T-helper 2 cell treated with Interferon-gamma antibody and Interleukin-4, amounts not matched to agents 100 ng/mL and 5 ng/mL, for 36 hours (primary cell): ENCODE measurements around the gene GRAMD1C. TPM values are rescaled to one million over a fixed set of nuclear protein-coding genes. Genes with fewer than 3 reads are reported as not detected.
"Not testable (repeated sequence)": the region's sequence is repeated elsewhere in the genome, so short reads cannot be mapped to it uniquely, and the experiment has no call there.

ENCODE experiments used
- intact Hi-C: fragments of 100-400 bp; cut with micrococcal nuclease; formaldehyde crosslinking; loops from one replicate; pipeline ENCODE4 v1.15.1; 2023
- total RNA-seq: library from RNA; stranded (reverse); gene quantifications from 2 replicates; pipeline ENCODE4 v1.2.3, GENCODE V29; 2022

The GRAMD1C gene
- total RNA-seq, 1 donor from 2014 or later = 0.32 TPM

DNA sequence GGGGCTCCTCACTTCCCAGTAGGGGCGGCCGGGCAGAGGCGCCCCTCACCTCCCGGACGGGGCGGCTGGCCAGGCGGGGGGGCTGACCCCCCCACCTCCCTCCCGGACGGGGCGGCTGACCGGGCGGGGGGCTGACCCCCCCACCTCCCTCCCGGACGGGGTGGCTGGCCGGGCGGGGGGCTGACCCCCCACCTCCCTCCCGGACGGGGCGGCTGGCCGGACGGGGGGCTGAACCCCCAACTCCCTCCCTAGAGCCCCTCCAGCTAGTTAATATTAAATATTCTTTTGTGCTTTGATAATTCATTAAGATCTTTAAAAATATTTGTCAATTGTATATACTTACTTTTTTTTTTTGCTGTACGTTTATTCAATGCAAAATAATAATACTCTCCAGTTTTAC lies 11.3 kb downstream of the GRAMD1C start:
- intact Hi-C loops = not testable (repeated sequence)

DNA sequence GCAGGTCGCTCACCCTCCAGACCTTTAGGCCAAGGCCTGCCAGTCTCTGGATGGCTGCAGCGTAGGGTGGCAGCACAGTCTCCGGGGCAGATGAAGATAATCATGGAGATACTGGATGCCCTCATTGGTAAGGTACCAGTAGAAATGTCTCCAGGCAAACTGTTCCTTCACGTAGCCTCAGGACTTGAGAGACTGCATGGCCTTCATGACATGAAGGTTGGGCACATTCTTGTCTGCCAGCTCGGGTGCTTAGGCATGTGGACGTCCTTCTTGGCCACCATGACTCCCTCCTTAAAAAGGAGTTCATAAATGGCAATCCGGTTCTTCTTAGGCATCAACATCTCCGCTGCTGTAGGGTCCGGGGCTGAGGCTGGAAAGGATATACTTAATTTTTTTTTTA lies 11.8 kb downstream of the GRAMD1C start:
- intact Hi-C loops = not testable (repeated sequence)

DNA sequence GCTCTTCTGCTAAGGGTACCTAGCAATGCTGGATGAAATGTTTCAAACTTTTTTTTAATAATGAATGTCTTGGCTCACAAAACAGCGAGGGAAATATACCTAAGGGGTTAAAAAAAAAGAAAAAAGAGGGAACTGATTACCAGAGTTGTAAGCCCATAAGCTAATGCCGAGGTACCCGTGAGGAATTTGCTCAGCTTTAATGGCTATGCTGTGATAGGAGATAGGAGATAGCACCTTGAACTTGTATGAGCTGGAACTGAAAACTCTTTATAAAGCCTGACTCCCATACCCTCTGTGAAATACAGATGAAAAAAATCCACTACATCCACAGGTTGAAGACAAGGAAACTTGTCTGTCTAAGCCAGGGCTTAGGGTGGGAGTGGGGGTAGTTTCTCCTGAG lies 13.9 kb downstream of the GRAMD1C start:
- intact Hi-C loops = no loop called here

DNA sequence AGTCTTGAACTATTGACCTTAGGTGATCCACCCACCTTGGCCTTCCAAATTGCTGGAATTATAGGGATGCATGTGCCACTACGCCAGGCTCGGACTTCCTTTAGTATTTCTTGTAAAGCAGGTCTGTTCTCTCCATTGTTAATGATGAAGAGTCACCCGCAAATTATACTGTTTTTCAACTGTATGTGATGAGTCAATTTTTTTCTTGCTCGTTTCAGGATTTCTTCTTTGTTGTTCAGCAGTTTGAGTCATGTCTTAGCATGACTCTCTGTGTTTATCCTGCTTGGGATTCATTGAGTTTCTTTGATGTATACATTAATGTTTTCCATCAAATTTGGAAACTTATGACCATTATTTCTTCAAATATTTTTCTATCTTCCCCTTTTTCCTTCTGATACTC lies 28.9 kb downstream of the GRAMD1C start:
- intact Hi-C loops = no loop called here

DNA sequence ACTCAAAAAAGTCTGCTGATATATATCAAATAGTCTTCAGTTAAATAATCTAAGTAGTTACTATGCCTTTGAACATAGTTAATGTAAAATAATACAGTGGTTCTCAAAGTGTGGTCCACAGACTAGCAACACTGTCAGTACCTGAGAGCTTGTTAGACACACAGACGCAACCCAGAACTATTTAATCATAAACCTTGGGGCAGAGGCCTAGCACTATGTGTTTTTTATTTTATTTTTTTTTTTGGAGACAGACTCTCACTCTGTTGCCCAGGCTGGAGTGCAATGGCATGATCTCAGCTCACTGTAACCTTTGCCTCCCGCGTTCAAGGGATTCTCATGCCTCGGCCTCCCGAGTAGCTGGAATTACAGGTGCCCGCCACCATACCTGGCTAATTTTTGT lies 34.7 kb downstream of the GRAMD1C start:
- intact Hi-C loops = no loop called here

DNA sequence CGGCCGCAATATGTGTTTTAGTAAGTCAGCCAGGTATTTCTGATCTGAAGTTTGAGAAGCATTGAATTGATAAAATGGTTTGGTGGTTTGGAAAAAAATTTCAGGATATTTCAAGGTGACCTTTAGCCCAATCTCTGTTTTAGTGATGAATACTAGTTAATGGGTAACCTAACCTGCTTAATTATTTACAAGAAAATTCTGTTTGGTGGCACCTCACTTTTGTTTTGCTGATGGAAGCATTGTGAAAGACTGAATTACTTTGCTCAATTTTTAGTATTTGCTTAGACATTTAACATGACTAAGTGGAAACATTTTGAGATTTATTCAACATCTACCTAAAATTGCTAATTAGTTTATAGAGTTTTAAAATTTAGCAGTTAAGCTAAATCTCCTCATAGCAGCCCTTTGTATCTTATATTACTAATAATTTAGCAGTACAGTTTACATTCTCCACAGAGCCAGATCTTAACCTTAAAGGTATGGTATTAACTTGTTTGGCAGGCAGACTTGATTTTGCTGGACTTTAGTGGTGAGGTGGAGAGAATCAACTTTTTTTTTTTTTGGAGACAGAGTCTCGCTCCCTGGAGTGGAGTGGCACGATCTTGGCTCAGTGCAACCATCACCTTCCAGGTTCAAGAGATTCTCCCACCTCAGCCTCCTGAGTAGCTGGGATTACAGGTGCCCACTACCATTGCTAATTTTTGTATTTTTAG lies 35.4 kb downstream of the GRAMD1C start:
- intact Hi-C loops = no loop called here

DNA sequence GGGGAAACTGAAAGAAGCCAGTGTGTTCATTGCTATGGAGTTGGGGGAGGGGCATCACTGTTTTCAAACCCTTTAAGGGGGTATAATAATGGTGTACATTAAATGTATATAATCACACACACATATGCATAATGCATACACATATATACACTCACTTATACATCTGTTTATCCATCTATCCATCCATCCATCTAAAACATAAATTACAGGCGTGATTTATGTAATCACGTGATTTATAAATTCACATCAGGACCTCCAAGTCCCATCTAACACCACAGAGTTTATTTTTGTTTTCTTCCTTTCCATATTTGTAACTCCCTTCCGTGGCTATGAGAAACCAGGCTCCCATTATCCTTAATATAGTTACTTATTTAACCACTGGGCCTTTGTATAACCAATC lies 39.8 kb downstream of the GRAMD1C start:
- intact Hi-C loops = no loop called here

DNA sequence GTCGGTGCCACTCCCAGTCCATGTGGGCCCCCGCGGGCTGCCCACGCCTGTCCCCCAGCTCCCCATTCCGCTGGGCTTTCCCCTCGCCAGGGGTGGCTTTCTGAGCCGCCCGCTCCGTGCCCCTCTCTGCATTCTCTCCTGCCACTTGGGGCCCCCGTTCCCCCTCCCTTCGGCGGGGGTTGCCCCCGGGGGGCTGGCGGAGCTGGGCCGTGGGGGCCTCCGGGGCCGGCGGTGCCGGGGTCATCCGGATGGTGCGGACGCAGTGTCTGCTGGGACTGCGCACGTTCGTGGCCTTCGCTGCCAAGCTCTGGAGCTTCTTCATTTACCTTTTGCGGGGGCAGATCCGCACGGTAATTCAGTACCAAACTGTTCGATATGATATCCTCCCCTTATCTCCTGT lies 46.5 kb downstream of the GRAMD1C start:
- intact Hi-C loops = no loop called here

DNA sequence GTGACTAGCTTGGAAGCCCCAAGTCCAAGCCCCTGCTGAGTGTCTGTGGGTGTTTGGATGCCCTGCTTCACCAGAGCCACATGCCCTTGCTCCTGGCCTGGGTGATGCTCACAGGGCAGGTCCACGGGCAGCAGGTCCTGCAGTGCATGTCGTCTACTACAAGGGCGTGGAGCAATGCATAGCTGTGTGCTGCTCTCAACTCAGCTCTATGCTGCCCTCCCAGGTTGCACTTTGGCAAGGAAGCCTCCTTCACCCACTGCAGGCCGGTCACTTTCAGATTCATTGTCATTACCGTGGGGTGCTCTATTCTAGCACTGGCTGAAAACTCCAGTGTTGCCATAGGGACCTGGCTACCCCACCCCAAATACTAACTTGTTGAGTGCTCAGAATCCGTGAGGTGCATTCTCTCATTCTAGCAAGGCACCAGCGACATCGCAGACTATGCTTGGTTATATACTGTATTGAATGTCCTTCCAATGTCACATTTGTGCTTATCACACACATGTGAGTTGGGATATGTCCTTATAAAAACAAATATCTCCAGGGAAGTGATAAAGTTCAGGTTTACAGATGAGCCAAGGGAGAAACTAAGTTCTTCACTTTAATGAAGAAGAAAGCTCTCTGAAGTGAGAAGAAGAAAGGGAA lies 51.8 kb downstream of the GRAMD1C start:
- intact Hi-C loops = no loop called here

DNA sequence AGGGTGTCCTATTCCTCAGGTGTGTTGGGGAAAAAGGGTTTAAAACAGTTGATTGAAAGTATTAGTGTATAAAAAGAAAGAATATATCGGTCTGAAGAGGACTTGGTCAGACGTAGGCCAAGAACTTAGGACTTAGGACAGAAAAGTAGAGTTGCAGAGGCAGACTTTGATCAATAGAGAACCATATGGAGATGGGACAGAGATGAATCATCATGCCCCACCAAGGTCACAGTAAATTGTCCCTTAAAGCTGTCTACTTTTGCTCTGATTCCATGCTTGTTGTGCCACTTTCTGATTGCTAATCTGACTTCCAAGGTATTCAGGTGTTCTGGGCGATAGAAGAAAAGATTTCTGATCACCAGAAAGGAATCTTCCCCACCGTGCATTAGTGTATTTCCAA lies 56.3 kb downstream of the GRAMD1C start:
- intact Hi-C loops = no loop called here

DNA sequence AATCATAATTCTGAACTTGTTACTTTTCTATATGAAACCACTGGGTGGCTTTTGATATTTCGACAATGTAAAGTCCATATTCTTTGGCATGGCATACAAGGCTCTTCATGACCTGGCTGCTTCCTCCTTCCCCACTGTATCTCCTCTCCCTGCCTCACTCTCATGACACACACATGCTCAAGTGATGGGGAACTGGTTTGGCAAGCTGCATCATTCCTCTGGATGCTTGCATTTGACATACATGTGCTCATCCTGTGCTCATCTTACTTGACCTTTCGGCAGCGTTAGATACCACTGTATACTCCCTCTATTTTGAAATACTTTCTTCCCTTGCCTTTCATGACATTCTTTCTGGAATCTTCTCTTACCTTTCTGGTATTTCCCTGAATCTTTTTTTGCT lies 57.4 kb downstream of the GRAMD1C start:
- intact Hi-C loops = no loop called here

DNA sequence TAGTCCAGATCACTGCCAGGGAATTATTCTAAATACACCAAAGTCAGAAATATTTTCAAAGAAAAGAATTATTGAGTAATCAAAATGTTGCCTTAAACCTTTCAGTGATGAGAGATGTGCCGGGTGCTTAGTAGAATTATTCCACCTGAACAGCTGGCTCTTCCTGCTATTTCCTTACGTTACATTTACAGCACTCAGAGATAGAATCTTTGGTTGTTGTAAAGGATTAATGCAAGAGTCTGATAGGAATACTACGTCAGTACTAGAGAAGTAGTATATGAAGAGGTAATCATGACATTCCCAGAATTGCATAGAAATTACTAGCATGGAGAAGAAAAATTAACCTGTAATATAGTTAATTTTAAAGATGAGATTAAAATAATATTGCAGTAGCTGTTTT lies 58.3 kb downstream of the GRAMD1C start:
- intact Hi-C loops = no loop called here

DNA sequence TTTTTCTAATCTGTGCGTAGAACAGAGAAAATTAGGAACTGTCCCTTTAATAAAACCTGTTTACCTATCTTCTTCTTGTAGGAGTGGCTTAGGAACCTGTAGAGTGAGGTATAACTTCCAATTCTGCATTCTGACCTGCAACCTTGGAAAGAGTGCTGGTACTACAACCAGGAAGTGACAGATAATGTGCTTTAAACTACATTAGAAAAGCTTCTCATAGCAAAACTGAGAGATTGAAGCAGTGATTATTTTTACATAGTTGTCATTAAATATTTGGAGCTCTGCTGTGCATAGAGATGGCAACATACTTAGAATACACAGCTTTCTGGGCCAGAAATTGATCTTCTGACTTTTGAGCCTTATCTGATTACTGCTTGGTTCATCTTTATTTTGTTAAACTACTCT lies 58.8 kb downstream of the GRAMD1C start:
- intact Hi-C loops = no loop called here

DNA sequence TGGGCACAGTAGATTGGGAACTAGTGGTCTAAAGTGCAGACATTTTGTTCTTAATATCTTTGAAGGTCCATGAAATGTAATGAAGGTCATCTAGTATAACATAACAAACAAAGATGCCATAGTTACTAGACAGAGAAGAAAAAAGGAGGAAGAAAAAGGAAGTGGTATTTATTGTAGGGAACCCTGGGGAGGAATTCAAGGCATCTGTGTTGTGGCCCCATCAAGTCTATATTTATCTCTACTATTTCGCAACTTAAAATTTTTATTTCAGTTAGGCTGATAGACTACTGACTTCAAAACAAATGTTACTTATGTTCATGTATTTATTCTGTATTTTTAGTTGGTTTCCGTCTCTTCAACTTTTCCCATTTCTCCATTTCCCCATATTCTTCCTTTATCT lies 60.3 kb downstream of the GRAMD1C start:
- intact Hi-C loops = no loop called here

DNA sequence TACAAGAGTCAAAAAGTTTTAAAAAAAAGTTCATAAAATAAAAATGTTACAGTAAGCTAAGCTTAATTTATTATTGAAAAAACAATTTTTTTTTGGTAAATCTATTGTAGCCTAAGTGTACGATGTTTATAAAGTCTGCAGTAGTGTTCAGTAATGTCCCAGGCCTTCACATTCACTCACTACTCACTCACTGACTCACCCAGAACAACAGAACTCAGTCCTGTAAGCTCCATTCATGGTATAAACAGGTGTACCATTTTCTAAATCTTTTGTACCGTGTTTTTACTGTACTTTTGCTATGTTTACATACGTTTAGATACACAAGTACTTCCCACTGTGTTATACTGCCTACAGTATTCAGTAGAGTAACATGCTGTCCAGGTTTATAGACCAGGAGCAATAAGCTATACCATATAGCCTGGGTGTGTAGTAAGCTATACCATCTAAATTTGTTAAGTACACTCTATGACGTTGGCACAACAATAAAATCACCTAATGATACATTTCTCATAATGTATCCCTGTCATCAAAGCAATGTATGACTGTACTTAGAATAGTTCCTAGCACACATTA lies 68.1 kb downstream of the GRAMD1C start:
- intact Hi-C loops = no loop called here

DNA sequence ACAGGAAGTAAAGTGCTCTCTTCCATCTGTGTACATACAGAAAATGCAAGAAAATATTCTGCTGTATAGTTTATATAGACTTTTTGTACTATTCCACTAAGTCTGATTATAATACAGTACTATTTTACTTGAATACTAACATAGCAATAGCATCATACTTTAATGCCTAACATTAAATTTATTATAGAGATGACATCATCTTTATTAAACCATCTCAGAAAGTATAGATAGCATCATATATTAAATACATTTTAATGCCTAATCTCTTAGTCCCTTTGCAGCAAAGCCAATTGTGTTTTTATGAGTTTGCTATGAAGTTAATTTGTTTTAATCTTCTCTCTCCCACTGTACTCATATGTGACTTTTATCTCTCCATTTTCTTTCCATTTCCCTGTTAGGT lies 69.5 kb downstream of the GRAMD1C start:
- intact Hi-C loops = no loop called here

DNA sequence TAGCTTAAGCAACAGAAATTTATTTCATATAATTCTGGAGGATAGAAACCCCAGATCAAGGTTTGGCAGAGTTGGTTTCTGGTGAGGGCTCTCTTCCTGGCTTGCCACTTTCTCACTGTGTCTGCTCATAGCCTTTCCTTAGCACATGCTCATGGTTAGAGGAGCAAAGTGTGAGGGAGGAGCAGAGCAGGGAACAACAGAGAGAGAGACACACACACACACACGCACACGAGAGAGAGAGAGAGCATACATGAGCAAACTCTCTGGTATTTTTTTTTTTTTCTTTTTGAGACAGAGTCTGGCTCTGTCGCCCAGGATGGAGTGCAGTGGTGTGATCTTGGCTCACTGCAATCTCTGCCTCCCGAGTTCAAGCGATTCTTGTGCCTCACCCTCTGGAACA lies 72.4 kb downstream of the GRAMD1C start:
- intact Hi-C loops = loop anchor here (5.0 kb wide), 1 partner anchor 36 kb away; the partner anchor contains the start of gene ZDHHC23

DNA sequence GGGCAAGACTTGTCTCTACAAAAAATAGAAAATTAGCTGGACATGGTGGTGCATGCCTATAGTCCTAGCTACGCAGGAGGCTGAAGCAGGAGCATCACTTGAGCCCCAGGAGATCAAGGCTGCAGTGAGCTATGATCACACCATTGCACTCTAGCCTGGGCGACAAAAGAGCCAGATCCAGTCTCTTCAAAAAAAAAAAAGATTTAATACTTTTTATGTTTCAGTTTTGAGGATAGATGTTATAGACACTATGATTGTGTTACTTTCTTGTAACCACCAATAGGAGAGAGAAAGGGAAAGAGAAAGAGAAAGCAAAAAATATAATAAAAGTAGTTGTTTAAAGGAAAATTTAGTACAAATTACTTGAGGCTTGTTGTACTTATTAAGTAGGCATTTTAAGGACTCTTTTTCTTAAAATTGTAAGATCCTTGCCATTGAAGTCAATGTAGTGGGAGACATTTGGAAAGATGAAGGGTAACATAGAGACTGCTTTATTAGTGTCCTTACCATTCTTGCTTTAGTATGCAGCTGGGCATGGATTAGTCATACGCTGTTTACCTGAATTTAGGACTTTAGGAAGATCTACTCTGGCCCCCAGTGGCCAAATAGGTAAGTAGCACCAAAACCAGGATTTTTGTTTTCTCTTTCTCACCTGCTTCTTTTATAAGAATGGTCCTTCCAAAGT lies 74.1 kb downstream of the GRAMD1C start:
- intact Hi-C loops = loop anchor here (1.0 to 5.0 kb wide), 3 partner anchors 35 to 216 kb away; partner anchors contain the start of genes GRAMD1C, USF3 and ZDHHC23

DNA sequence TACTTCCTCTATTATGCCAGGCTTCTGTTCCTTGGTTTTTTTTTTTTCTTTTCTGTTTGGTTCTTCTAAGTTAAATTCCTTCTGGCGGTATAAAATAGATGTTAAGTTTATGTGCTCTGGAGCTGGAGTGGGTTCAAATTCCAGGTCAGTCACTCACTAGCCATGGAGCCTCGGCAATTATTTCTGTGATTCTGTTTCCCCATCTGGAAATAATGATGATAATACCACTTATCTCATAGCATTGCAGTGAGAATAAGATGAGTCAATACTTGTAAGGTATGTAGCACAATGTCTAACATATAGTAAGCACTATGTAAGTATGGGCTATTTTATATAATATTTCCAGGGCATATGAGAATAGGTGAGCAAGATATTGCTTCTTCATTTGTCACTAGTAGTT lies 76.1 kb downstream of the GRAMD1C start:
- intact Hi-C loops = loop anchor here (1.0 to 5.0 kb wide), 2 partner anchors 33 to 178 kb away; partner anchors contain the start of gene ZDHHC23

DNA sequence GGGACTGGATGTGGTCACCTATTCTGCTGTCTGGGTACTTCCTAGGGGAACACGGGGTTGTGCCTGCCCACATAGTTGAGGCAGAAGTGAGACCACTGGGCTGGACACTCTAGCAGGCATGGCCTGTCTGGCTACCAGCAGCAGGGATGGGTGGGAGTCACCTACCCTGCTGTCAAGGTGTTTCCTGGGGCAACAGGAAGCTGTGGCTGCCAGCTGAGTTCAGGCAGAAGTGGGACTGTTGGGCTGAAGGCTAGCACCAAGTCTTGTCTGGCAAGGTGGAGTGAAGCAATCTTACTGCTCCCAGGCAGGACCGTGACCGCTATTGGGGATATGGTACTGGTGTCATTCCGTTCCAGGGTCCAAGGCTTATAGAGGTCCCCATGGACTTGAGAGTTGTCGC lies 89.0 kb downstream of the GRAMD1C start:
- intact Hi-C loops = no loop called here

DNA sequence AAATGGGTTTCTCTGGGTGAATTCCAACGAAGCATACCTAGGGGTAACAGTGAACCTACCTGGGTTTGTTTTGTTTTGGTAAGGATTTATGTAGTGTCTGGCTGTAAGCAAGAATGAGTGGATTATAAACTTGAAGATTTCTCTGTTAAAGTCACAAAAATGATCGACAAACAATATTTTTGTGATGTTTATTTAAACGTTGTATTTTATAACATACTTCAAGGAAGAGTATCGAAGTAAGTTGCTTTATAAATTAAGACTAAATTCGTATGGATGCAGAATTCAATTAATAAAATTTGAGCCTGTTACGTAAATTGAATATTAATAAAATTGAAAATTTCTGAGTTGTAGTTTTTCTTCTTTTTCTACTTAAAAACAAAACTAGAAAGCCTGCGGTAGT lies 108.2 kb downstream of the GRAMD1C start:
- intact Hi-C loops = loop anchor here (1.0 to 10.0 kb wide), 4 partner anchors 35 to 1838 kb away; partner anchors contain the start of genes CCDC191, QTRT2 and SPICE1
